Stomach (tissue), 9 donors: Measurements from ENCODE around the gene SLC5A5. TPM values are rescaled to one million over a fixed set of nuclear protein-coding genes. Genes with fewer than 3 reads are reported as not detected.

ENCODE experiments used
- DNase-seq, 2 donors: peaks; one replicate each; pipeline versions ENCODE4 v3.0.0 to v3.0.0-alpha.2; 2013 to 2019
- H3K27ac ChIP-seq, 5 donors: fragments of 200-600 bp in 4 of 5; sonication (generic) in 4 of 5; one replicate each; pipeline ENCODE4 v1.5.1; 2013 to 2019; ENCODE audit warnings: mild to moderate bottlenecking in 1 of 5, moderate library complexity in 1 of 5
- H3K27me3 ChIP-seq, 3 donors: fragments of 200-600 bp; sonication (generic); one replicate each; pipeline ENCODE4 v1.5.1; 2017 to 2019; ENCODE audit warnings: mixed run types in 1 of 3
- H3K36me3 ChIP-seq, 4 donors: fragments of 200-600 bp; sonication (generic); 1 replicate in 3 of 4; 2 replicates in 1 of 4; pipeline ENCODE4 v1.5.1; 2016 to 2019
- H3K4me1 ChIP-seq, 4 donors: fragments of 200-600 bp; sonication (generic); one replicate each; pipeline ENCODE4 v1.5.1; 2016 to 2019
- H3K4me3 ChIP-seq, 4 donors: fragments of 200-600 bp; sonication (generic) in 3 of 4; one replicate each; pipeline ENCODE4 v1.5.1; 2016 to 2019; ENCODE audit warnings: mild to moderate bottlenecking in 1 of 4
- H3K9me3 ChIP-seq, 4 donors: fragments of 200-600 bp; sonication (generic); one replicate each; pipeline ENCODE4 v1.5.1; 2016 to 2019
- EP300 ChIP-seq: sonication (generic); formaldehyde crosslinking; IDR thresholded peaks from one replicate; pipeline ENCODE4 v1.6.1; 2017; ENCODE audit warnings: antibody characterized with exemption
- POLR2A ChIP-seq, 4 donors: fragments of 450-650 bp; IDR thresholded peaks; one replicate each; pipeline ENCODE4 v1.6.1; 2016; ENCODE audit warnings: antibody characterized with exemption in 4 of 4, control low read depth in 2 of 4, mild to moderate bottlenecking in 1 of 4, moderate library complexity in 1 of 4
- POLR2AphosphoS5 ChIP-seq, 3 donors: sonication (generic); formaldehyde crosslinking; IDR thresholded peaks; one replicate each; pipeline ENCODE4 v1.6.1; 2016; ENCODE audit warnings: antibody characterized with exemption in 3 of 3
- WGBS, 5 donors: extraction: QIAGEN DNeasy Blood & Tissue Kit in 3 of 5; methylation state at CpG; one replicate each; pipeline versions ENCODE4 v1.1.5 to v1.1.7; 2013 to 2018; 5-methylcytosine and 5-hydroxymethylcytosine counted together
- intact Hi-C: fragments of 100-400 bp; cut with DNase I; formaldehyde crosslinking; loops from one replicate; pipeline ENCODE4 v1.15.1; 2023; ENCODE audit warnings: low total_unique reads
- polyA plus RNA-seq, 3 donors: library from polyadenylated mRNA; stranded (reverse); fragments of 200-250 nt; gene quantifications; one replicate each; pipeline ENCODE4 v1.2.3, GENCODE V29; 2013
- total RNA-seq, 5 donors: library from RNA; depleted of rRNA; stranded (reverse); fragments of >200 nt; gene quantifications; one replicate each; pipeline versions ENCODE4 v1.1.0 to v1.2.3, GENCODE V29; 2014 to 2016
- TF ChIP-seq, protein P1 (sequence below), 7 experiments: fragments of 450-650 bp in 4 of 7; fragments of 200-600 bp in 3 of 7; sonication (generic) in 3 of 7; IDR thresholded peaks; one replicate each; pipeline ENCODE4 v1.5.1; 2016 to 2019; ENCODE audit warnings: antibody characterized with exemption in 7 of 7, control low read depth in 2 of 7, mild to moderate bottlenecking in 1 of 7
- donor health status: healthy with polysubstance abuse.
- donor health status: Bipolar disorder and iron deficiency.
- donor health status: healthy.

Gene SLC5A5
- total and polyA plus RNA-seq, 8 donors = 1.3 to 116 (median 19.7) TPM; not detected in 1

DNA sequence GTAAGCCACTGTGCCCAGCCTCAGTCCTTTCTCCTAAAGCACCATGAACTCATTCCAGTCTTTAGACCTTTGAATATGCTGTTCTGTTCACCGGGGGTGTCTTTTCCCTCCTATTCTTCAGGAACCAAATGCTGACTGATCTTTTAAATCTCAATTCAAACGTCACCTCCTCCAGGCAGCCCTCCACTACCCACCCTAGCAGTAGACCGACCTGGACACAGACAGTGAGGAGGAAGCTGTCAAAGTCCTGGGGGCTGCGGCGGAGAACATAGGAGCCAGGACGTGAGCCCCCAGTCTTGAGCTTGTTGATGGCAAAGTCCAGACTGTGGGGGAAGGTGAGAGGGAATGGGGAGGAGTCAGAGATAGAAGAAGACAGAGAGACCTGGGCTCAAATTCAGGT is 31.7 kb upstream of the SLC5A5 start:
- 78 to 85% (median 81%) methylated on average over 6 of the region's 6 CpGs for WGBS, 5 donors
- TF ChIP-seq POLR2AphosphoS5 (IDR thresholded peaks at IDR 0.05) (no peak), POLR2A (IDR thresholded peaks at IDR 0.05) (no peak), EP300 (no peak)
- TF ChIP-seq, protein P1, sequence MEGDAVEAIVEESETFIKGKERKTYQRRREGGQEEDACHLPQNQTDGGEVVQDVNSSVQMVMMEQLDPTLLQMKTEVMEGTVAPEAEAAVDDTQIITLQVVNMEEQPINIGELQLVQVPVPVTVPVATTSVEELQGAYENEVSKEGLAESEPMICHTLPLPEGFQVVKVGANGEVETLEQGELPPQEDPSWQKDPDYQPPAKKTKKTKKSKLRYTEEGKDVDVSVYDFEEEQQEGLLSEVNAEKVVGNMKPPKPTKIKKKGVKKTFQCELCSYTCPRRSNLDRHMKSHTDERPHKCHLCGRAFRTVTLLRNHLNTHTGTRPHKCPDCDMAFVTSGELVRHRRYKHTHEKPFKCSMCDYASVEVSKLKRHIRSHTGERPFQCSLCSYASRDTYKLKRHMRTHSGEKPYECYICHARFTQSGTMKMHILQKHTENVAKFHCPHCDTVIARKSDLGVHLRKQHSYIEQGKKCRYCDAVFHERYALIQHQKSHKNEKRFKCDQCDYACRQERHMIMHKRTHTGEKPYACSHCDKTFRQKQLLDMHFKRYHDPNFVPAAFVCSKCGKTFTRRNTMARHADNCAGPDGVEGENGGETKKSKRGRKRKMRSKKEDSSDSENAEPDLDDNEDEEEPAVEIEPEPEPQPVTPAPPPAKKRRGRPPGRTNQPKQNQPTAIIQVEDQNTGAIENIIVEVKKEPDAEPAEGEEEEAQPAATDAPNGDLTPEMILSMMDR (IDR thresholded peaks at IDR 0.05) = no peak
- no peak for DNase-seq
- Histone ChIP-seq H3K4me1 (peaks cover 13 to 27% (median 20%) of the 10 kb centered on the region in 4 donors), H3K27me3 (peaks cover 0 to 55% (median 0%) of the 10 kb centered on the region in 3 donors), H3K36me3 (peaks cover 0 to 65% (median 31%) of the 10 kb centered on the region in 4 donors), H3K27ac (no peak overlapping the region), H3K4me3 (no peak overlapping the region), H3K9me3 (no peaks in the 10 kb centered on the region)
- intact Hi-C loops = no loop called here

DNA sequence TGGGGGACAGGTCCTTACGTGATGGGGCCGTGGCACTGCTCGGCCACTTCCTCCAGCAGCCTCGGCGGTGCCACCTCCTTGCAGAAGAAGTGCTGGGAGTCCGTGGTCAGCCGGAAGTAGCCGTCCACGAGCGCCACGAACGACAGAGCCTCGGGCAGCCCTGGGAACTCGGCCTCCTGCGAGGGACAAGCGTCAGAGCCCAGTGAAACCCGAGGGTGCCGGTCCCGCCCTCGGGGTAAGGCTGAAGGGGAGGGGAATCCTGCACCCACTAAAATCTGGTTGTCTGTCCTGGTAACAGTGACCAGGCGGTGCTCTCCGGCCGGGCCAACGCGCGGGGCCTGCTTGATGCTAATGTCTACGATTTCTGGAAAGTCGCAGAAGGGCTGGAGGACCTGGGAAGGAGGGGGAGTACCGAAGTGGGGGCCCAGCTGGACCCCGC is 30.4 kb upstream of the SLC5A5 start:
- 21 to 33% (median 26%) methylated on average over 23 to 30 of the region's 30 CpGs for WGBS, 5 donors
- H3K9me3 ChIP-seq = no peaks in the 10 kb centered on the region
- peak; percentile 44 to 64 for DNase-seq

DNA sequence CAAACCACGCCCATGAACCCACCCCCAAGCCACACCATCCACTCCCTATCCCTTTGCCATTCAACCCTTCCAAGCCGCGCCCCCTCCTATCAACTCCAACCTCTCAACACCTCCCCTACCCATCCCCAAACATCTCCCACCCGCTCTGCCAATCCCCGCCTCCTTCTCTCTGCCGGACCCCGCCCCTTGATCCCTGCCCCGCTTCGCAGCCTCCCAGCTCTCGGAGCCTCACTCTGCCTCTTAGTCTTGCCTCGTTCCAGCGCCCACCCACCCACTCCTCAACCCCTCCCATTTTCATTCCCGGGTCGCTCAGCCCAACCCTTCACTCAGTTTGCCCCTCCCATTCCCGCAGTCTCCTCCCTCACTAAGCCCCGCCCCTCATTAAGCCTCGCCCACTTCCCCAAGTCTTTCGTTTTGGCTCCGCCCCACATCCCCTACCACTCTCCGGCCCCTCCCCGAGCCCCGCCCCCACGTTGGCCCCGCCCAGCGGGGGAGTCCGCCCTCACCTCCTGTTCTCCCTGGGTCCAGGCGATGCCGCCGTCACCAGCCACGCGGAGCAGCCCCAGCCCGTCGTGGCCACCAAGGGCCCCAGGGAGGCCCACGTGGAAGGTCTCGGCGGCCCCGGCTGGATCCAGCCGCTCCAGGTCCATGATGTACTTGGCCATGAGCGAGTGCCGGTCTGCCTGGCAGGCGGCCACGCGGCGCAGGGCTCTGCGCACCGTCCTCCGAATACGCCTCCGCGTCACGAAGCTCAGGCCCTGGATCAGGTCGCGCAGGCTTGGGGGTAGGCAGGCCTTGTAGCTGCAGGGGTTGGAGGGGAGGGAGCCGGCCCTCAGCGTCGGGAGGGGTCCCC is 29.7 kb upstream of the SLC5A5 start:
- Histone ChIP-seq H3K27ac (peak overlapping the region in 3 of 5 donors; percentile 3 to 35 (median 10)), H3K36me3 (peaks cover 0 to 51% (median 23%) of the 10 kb centered on the region in 4 donors), H3K9me3 (no peaks in the 10 kb centered on the region), H3K4me3 (peak overlapping the region; percentile 19 to 46 (median 30)), H3K27me3 (peaks cover 0 to 75% (median 0%) of the 10 kb centered on the region in 3 donors), H3K4me1 (peaks cover 13 to 33% (median 20%) of the 10 kb centered on the region in 4 donors)
- intact Hi-C loops = no loop called here
- peak; percentile 86 to 91 for DNase-seq
- no peak for TF ChIP-seq EP300
- TF ChIP-seq POLR2AphosphoS5 (IDR thresholded peaks at IDR 0.05) = peak in 1 of 3 donors; percentile 13
- WGBS, 5 donors = 18 to 31% (median 24%) methylated on average over 36 to 56 of the region's 56 CpGs

More for the DNA sequence above, 30.4 kb upstream of the SLC5A5 start:
- H3K27me3 ChIP-seq = peaks cover 0 to 69% (median 0%) of the 10 kb centered on the region in 3 donors
- H3K36me3 ChIP-seq = peaks cover 0 to 54% (median 27%) of the 10 kb centered on the region in 4 donors
- intact Hi-C loops = no loop called here
- TF ChIP-seq POLR2A (IDR thresholded peaks at IDR 0.05) (no peak), EP300 (no peak), POLR2AphosphoS5 (IDR thresholded peaks at IDR 0.05) (no peak)
- TF ChIP-seq, protein P1 (IDR thresholded peaks at IDR 0.05) = no peak
- H3K4me3 ChIP-seq = peak overlapping the region; percentile 19 to 46 (median 30)
- peaks cover 13 to 27% (median 20%) of the 10 kb centered on the region in 4 donors for H3K4me1 ChIP-seq
- peak overlapping the region in 1 of 5 donors; percentile 35 for H3K27ac ChIP-seq

DNA sequence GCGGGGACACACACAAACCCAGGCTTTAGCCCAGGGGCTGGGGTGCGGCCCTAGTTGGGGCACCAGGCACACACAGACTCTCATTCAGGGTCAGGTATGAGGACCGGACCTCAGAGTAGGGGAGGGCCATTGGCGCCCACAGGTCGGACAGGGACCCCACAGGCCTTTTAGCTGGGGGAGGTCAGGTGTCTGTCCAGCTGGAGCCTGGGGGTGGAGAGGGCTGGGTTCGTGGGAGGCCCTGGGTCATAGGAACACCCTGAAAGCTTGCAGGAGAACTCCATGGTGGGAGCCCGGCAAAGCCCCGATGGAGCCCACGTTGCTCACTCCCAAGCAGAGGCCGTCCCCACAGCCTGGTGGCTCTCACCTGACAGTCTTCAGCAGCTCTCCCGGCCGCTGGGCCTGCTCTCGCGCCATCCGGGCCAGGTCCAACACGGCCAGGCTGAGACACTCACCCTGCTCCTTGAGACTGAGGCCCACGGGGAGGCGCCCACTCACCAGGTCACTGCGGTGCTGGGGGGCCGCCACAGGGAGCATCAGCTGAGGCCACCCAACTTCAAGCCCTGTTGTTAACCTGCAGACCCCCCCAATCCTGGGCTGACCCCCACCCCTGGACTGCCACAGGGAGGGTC is 29.0 kb upstream of the SLC5A5 start:
- Histone ChIP-seq H3K4me3 (peak overlapping the region; percentile 19 to 46 (median 30)), H3K27me3 (peaks cover 0 to 81% (median 2%) of the 10 kb centered on the region in 3 donors), H3K9me3 (no peaks in the 10 kb centered on the region), H3K27ac (peak overlapping the region in 3 of 5 donors; percentile 3 to 35 (median 10)), H3K4me1 (peaks cover 15 to 40% (median 24%) of the 10 kb centered on the region in 4 donors), H3K36me3 (peaks cover 0 to 45% (median 21%) of the 10 kb centered on the region in 4 donors)
- intact Hi-C loops = no loop called here
- 62 to 72% (median 67%) methylated on average over 4 to 20 of the region's 20 CpGs for WGBS, 5 donors
- DNase-seq = no peak
- TF ChIP-seq POLR2AphosphoS5 (IDR thresholded peaks at IDR 0.05) (no peak), EP300 (no peak), POLR2A (IDR thresholded peaks at IDR 0.05) (no peak)
- TF ChIP-seq, protein P1 (IDR thresholded peaks at IDR 0.05) = no peak
